ENCODE data around the gene TMC8. TPM values are rescaled to one million over a fixed set of nuclear protein-coding genes. Genes with fewer than 3 reads are reported as not detected.

Gene TMC8
- total RNA-seq, 1 donor from 2014 or later: 234 TPM

DNA sequence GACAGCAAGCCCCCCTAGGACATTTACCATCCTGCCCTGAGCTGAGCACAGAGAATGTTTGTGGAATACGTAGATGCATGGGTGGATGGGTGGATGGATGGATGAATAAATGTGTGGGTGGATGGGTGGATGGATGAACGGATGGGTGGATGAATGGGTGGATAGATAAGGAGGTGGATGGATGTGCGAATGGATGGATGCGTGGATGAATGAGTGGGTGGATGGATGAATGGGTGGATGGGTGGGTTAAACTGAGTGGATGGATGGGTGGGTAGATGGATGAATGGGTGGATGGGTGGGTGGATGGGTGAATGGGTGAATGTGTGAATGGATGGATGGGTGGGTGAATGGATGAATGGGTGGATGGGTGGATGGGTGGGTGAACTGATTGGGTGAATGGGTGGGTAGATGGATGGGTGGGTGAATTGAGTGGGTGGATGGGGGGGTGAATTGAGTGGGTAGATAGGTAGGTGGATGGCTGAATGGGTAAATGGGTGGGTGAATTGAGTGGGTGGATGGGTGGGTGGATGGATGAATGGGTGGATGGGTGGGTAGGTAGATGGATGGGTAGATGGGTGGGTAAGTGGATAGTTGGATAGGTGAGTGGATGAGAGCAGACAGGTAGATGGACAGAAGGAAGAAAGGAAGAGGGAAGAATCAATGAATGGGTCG lies 7.2 kb upstream of the TMC8 start:
- peaks cover 56% of the 10 kb centered on the region for H3K36me3 Mint-ChIP-seq (ENCODE audit: low read depth)

DNA sequence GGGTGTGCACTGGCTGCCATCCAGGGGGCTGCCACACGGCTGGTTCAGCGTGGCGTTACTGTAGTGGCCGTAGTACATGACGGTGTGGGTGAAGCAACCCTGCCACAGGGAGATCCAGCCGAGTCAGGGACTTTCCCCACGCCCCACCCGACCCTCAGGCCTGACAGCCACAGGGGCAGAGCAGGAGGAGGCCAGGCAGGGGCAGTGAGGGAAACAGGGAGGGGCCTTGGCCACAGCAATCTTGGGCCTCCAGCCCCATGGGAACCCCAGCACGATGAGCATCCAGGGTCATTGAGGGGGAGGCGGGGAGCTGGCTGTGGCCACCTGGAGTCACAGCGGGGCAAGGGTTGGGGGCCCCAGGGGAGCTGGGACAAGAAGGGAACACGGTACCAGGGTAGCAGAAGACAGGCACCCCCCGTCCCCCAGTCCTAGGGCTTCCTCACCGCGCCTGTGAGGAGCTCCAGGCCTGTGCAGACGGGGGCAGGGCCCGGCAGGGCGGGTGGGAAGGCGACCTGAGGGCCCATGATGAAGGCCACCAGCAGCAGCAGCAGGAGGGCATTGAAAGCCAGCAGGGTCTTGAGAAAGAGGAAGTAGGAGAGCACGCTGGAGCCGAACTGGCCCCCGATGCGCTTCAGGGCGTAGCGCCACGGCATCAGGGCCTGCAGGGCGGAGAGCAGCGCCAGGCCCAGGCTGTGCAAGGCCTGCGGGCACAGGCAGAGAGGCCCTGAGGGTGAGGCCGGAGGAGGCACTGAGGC lies 6.3 kb upstream of the TMC8 start:
- peak; percentile 61 for DNase-seq
- peak overlapping the region; percentile 87 for H3K4me3 Mint-ChIP-seq
- peak overlapping the region; percentile 76 for H3K27ac Mint-ChIP-seq
- no peaks in the 10 kb centered on the region for H3K27me3 Mint-ChIP-seq
- peaks cover 56% of the 10 kb centered on the region for H3K4me1 Mint-ChIP-seq
- H3K36me3 Mint-ChIP-seq (ENCODE audit: low read depth): peaks cover 58% of the 10 kb centered on the region
- no peaks in the 10 kb centered on the region for H3K9me3 Mint-ChIP-seq
- intact Hi-C loops (cut with micrococcal nuclease): no loop called here

More for the DNA sequence above, 7.2 kb upstream of the TMC8 start:
- Mint-ChIP-seq H3K27me3 (no peaks in the 10 kb centered on the region), H3K4me3 (peak overlapping the region; percentile 87), H3K9me3 (no peaks in the 10 kb centered on the region), H3K4me1 (peaks cover 50% of the 10 kb centered on the region), H3K27ac (peak overlapping the region; percentile 76)
- no peak for DNase-seq
- intact Hi-C loops (cut with micrococcal nuclease): no loop called here

DNA sequence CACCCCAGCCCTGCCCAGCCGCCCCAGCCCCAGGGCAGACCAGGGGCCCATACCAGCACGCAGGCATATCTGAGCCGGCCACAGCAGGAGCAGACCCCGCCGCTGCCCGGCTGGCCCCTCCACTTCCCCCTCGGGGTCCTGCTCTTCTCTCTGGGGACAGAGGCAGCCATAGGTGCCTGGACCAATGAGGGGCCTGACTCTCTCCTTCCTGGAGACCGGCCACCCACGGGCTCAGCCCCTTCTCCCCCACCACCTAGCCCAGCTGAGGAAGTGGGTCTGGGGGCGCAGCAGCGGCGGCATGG lies 5.8 kb upstream of the TMC8 start:
- no peak for DNase-seq
- Mint-ChIP-seq H3K27me3 (no peaks in the 10 kb centered on the region), H3K9me3 (no peaks in the 10 kb centered on the region), H3K4me3 (peak overlapping the region; percentile 91), H3K27ac (peak overlapping the region; percentile 58), H3K4me1 (peaks cover 60% of the 10 kb centered on the region), H3K36me3 (ENCODE audit: low read depth) (peaks cover 58% of the 10 kb centered on the region)
- intact Hi-C loops (cut with micrococcal nuclease): loop anchor here (5.0 kb wide), 1 partner anchor 233 kb away; no protein-coding TSS in a partner anchor

DNA sequence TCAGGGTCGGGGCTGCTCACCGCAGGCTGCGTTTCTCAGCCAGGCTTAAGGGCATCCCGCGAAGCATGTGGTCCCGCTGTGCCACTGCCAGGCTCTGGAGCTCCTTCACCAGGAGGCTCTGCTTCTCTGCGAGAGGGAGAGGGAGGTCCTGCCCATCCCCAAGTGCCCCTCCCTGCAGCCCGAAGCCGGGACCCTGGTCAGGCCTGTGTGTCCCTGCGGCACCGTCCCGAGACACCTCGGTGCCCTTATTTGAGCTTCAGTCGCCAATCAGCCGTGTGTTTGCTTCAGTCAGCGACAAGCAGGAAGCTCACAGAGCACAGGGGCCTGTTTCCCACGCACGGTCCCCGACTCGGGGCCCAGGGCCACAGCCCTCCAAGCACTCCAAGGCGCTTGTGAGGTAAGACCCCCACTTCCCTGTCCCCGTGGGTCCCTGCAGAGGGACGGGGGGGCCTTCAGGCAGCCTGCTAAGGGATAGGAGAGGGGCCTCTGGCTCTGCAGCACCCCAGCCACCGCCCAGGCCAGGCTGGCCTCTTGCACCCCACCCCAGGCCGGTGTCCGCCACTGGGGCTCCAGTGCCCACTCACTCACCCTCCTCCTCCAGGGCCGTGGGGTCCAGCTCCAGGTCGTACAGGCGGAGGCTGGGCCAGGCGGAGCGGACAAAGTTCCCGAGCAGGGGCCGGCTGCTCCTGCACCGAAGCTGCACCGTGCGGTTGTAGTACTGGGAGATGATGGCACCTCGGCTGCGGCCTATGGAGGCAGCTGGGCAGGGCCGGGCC lies 5.2 kb upstream of the TMC8 start:
- intact Hi-C loops (cut with micrococcal nuclease): loop anchor here (5.0 kb wide), 1 partner anchor 232 kb away; no protein-coding TSS in a partner anchor
- H3K9me3 Mint-ChIP-seq: no peaks in the 10 kb centered on the region
- peak; percentile 80 for DNase-seq
- H3K4me1 Mint-ChIP-seq: peaks cover 65% of the 10 kb centered on the region
- H3K4me3 Mint-ChIP-seq: peak overlapping the region; percentile 91
- H3K27ac Mint-ChIP-seq: peak overlapping the region; percentile 58
- peaks cover 56% of the 10 kb centered on the region for H3K36me3 Mint-ChIP-seq (ENCODE audit: low read depth)
- H3K27me3 Mint-ChIP-seq: no peaks in the 10 kb centered on the region

DNA sequence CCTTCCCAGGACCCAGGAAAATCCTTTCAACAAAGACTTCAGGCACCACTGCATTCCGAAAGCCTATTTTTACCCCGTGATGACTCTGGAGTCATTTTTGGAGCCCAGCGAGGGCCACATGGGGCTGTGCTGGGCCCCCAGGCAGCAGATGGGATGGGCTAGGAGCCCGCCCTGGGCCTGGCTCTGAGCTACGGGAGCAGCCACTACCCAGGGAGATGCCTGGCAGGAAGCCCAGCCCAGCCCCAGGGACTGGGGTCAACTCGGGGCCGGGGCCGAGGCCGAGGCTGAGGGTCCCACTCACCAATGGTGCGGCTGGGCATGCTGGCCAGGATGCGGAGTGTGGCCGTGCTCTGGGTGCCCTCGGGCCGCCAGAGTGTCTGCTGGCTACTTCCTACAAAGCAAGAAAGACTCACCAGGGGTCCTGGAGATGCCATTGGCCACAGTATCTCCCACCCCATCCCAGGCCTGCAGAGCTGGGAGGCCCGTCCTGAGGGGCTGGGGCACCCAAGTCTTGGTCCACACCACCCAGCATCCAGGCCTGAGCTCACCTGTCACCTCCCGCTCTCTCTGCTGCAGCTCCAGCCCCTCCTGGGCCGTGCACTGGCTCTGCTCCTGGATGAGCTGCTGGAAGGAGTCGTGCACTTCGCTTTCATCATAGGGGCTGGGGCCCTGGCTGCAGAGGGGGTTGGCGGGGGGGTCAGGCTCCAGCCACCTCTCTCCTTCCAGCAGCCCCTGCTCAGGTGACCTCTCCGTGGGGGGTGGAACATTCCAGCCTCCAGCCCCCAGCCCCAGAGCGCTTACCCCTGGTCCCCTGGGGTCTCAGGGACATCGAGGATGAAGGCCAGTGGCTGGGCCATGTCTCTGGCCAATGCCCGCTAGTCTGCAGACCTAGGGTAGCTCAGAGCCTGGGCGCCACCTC lies 4.3 kb upstream of the TMC8 start:
- Mint-ChIP-seq H3K9me3 (no peaks in the 10 kb centered on the region), H3K4me3 (peak overlapping the region; percentile 91), H3K27ac (peak overlapping the region; percentile 78), H3K36me3 (ENCODE audit: low read depth) (peaks cover 55% of the 10 kb centered on the region), H3K27me3 (no peaks in the 10 kb centered on the region), H3K4me1 (peaks cover 63% of the 10 kb centered on the region)
- DNase-seq: peak; percentile 64
- intact Hi-C loops (cut with micrococcal nuclease): loop anchor here (5.0 kb wide), 1 partner anchor 231 kb away; no protein-coding TSS in a partner anchor

DNA sequence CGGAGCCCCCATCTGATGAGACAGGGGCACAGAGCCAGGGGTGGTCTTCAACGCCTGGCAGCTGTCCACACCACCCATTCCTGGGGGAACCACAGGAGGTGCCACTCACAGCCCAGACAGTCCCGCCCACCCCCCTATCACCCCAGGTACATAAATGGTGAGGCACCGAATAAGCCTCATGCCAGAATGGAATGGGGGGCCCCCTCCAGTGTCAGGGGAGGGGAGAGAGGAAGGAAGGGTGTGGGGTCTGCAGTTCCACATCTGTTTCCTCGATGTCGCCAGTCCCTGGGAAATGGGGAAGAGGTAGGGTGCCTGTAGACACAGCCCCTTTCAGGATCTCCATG lies 3.7 kb upstream of the TMC8 start:
- intact Hi-C loops (cut with micrococcal nuclease): loop anchor here (5.0 kb wide), 1 partner anchor 230 kb away; no protein-coding TSS in a partner anchor
- Mint-ChIP-seq H3K4me1 (peaks cover 57% of the 10 kb centered on the region), H3K36me3 (ENCODE audit: low read depth) (peaks cover 50% of the 10 kb centered on the region)

DNA sequence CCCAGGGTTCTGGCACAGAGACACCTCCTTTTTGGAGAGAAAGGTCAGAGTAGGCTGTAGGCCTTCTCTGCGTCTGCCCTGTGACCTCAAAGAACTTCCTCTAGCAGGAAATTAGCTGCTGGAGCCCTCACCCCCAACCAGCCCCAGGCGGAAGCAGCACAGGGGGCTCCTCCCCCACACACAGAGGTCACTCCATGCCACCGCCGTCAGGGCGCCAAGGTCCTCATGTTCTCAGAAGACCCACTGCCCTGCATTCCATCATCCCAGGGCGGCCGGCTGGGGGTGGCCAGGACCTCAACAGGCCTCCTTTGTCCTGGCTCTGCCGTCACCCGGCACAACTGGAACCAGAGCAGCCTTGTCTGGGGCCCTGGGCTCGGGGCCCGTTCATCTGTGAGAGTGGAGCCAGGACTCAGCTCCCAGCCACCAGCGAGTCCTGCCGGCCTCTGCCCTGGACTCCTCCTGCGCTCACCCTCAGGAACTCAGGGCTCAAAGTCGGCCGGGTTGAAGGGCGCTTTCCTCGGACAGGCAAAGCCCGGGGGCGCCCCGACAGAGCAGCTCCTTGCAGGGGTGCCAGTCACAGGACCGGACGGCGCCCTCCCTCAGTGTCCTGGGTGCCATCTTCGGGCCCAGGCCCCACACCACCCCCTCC lies 3.2 kb upstream of the TMC8 start:
- Mint-ChIP-seq H3K4me3 (peak overlapping the region; percentile 91), H3K27ac (peak overlapping the region; percentile 88), H3K27me3 (no peaks in the 10 kb centered on the region), H3K9me3 (no peaks in the 10 kb centered on the region), H3K4me1 (peaks cover 54% of the 10 kb centered on the region), H3K36me3 (ENCODE audit: low read depth) (peaks cover 48% of the 10 kb centered on the region)
- intact Hi-C loops (cut with micrococcal nuclease): loop anchor here (5.0 kb wide), 1 partner anchor 230 kb away; no protein-coding TSS in a partner anchor
- peak; percentile 92 for DNase-seq

More for the DNA sequence above, 3.7 kb upstream of the TMC8 start:
- Mint-ChIP-seq H3K4me3 (peak overlapping the region; percentile 91), H3K27ac (peak overlapping the region; percentile 88), H3K27me3 (no peaks in the 10 kb centered on the region), H3K9me3 (no peaks in the 10 kb centered on the region)
- no peak for DNase-seq

DNA sequence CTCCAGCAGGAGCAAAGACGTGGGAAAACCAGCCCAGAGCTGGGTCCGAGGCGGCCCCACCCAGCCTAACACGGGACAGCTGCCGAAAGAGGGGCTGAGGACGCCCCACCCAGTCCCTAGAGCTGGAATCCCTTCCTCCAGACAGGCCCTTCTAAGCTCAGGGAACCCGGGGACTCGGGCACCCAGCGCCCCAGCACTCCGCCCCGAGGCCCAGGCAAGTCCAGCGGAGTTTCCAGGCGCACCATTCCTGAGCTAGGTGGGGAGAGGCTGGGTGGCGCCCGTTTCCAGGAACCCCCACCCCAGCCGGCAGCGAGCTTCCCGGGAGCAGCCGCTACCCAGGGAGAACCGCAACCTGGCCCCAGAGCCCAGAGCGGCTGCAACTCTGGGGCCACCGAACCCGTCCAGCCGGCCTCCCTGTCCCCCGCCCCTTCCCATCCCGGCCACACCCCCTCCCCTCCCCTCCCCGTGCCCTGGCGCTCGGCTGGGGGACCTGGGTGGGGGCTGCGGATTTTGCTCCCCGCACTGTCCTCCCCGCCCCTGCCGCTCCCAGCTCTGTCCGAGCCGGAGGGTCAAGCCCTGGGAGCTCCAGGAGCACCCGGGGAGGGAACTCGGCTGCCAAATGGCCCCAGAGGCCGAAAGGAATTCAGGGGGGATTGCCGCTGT lies 2.6 kb upstream of the TMC8 start:
- Mint-ChIP-seq H3K27me3 (no peaks in the 10 kb centered on the region), H3K36me3 (ENCODE audit: low read depth) (peaks cover 46% of the 10 kb centered on the region), H3K9me3 (no peaks in the 10 kb centered on the region), H3K27ac (peak overlapping the region; percentile 88), H3K4me1 (peaks cover 53% of the 10 kb centered on the region), H3K4me3 (peak overlapping the region; percentile 91)
- intact Hi-C loops (cut with micrococcal nuclease): loop anchor here (5.0 kb wide), 1 partner anchor 229 kb away; no protein-coding TSS in a partner anchor
- peak; percentile 74 for DNase-seq

DNA sequence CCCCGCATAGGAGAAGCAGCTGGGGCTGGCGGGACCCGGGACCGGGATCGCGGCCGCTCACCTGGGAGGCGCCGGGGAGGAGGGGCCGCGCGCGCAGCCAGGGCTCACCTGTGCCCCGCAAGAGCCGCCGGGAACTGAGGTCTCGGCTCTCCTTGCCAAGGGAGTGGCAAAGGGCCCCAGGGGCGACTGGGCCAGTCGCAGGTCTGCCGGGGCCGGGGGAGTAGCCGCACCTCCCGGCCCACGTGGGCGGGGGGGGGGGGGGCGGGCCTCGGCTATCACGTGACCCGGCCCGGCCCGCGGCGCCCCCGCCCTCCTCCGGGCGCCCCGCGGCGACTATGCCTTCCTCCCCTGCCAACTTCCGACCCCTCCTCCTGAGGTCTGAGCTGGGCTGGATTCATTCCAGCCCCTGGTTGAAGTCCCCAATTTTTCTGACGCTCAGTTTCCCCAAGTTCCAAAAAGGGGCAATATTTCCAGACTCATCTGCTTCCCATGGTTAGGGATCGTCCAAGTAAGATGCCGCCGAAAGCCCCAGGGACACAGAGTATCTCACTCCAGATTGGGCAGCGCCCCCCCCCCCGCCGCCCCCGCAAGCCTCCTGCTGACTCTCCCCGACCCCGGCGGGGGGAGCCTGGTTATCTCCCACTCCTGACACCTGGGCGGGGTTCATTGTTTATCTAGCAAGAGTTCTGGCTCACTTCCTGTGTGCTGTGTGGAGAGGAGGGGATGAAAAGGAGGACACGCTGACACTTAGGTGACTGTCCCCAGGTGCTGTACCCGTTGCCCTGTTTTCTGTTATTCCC lies 1.8 kb upstream of the TMC8 start, which contains the start of gene TMC6:
Gene TMC6 (minus strand): TSS at position 205 of the 800 bp plus-strand sequence. CDS start 1,923 bp downstream, outside the sequence.
- peaks cover 52% of the 10 kb centered on the region for H3K4me1 Mint-ChIP-seq
- no peaks in the 10 kb centered on the region for H3K27me3 Mint-ChIP-seq
- H3K9me3 Mint-ChIP-seq: no peaks in the 10 kb centered on the region
- peaks cover 46% of the 10 kb centered on the region for H3K36me3 Mint-ChIP-seq (ENCODE audit: low read depth)
- peak within 1 kb of the TSS; percentile 97 for H3K27ac Mint-ChIP-seq
- intact Hi-C loops (cut with micrococcal nuclease): loop anchor here (5.0 kb wide), 1 partner anchor 229 kb away; no protein-coding TSS in a partner anchor
- peak within 1 kb of the TSS; percentile 99 for H3K4me3 Mint-ChIP-seq
- peak; percentile 91 for DNase-seq

DNA sequence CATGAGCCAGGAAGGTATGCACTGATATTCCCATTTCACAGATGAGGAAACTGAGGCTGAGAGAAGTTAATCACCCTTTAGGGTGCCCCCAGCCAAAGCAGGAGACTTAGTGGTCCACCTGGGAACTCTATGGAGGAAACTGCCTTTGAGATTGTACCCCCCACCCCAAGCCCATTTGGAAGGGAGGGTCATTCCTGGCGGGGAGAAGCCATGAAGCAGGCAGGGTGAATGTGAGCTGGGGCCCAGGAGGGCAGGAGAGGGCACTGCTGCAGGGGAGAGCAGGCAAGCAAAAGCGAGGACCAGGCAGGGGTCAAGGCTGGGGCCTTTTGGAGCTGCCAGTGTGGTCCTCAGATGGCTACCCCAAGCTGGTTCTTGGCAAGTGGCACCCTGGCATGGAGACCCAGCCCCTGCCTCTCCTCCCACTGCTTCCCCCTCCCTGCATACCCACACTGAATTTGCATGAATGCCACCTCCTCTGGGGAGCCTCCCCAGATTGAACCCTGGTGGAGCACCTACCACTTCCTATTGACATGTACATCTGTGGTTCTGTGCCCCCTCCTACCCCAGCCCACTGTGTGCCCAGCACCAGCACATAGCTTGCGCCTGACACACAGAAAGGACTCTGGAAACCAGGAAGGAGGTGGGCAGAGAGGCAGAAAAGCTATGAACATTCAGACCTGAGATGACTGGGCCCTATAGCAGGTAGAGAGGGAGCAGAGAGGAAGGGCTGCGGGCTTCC lies 1.1 kb upstream of the TMC8 start:
- peaks cover 52% of the 10 kb centered on the region for H3K4me1 Mint-ChIP-seq
- H3K4me3 Mint-ChIP-seq: peak overlapping the region; percentile 99
- H3K36me3 Mint-ChIP-seq (ENCODE audit: low read depth): peaks cover 46% of the 10 kb centered on the region

DNA sequence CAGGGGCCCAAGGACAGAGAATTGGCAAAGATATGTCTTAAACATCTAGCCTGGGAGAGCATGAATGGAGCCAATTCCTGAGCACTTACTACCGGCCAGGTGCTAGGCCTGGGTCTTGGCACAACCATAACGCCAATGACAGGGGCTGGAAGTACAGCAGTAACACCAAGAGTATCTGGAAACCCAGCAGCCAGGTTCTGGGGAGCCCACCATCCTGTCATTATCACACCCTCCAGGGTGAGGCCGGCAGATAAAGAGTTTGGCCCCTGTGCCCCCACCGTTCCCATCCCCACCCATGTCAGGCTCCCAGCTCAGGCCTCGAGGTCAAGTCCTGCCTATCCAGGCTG lies 508 bp upstream of the TMC8 start:
- Mint-ChIP-seq H3K36me3 (ENCODE audit: low read depth) (peaks cover 48% of the 10 kb centered on the region), H3K4me3 (peak overlapping the region; percentile 99), H3K4me1 (peaks cover 52% of the 10 kb centered on the region), H3K27ac (peak overlapping the region; percentile 97), H3K9me3 (no peaks in the 10 kb centered on the region), H3K27me3 (no peaks in the 10 kb centered on the region)
- DNase-seq: no peak
- intact Hi-C loops (cut with micrococcal nuclease): loop anchor here (1.0 to 5.0 kb wide), 5 partner anchors 10 to 1707 kb away; partner anchors contain the start of genes CBX4, SYNGR2 and TNRC6C

More for the DNA sequence above, 1.1 kb upstream of the TMC8 start:
- intact Hi-C loops (cut with micrococcal nuclease): loop anchor here (1.0 to 5.0 kb wide), 6 partner anchors 11 to 1708 kb away; partner anchors contain the start of genes CBX4, SYNGR2 and TNRC6C
- H3K9me3 Mint-ChIP-seq: no peaks in the 10 kb centered on the region
- peak overlapping the region; percentile 97 for H3K27ac Mint-ChIP-seq
- no peaks in the 10 kb centered on the region for H3K27me3 Mint-ChIP-seq
- peak; percentile 84 for DNase-seq

Data from activated CD4-positive, alpha-beta T cell treated with anti-CD3 and anti-CD28 coated beads, Interleukin-2, amount 10 ng/mL, durations not matched to agents 24 days and 14 days (primary cell).